Lung (tissue), 12 donors: Measurements from ENCODE around the gene MYDGF. TPM values are rescaled to one million over a fixed set of nuclear protein-coding genes. Genes with fewer than 3 reads are reported as not detected.

ENCODE experiments used
- ATAC-seq: fragments of 200-7000 bp; cut with Tn5 transposase; one replicate; pipeline ENCODE4 v1.9.1; 2020; ENCODE audit warnings: moderate number of reproducible peaks; ENCODE audit not compliant: insufficient read depth, low FRiP score
- DNase-seq, 3 donors: peaks; one replicate each; pipeline ENCODE4 v3.0.0-alpha.2; 2013 to 2017
- H3K27ac ChIP-seq, 2 donors: one replicate each; pipeline ENCODE4 v1.5.1; 2013; ENCODE audit warnings: mild to moderate bottlenecking in 2 of 2, moderate library complexity in 2 of 2, control low read depth in 1 of 2, inconsistent platforms in 1 of 2, low read depth in 1 of 2, low read length in 1 of 2
- H3K27me3 ChIP-seq, 3 donors: one replicate each; pipeline ENCODE4 v1.5.1; 2013; ENCODE audit warnings: low read length in 2 of 3; ENCODE audit not compliant: control insufficient read depth in 3 of 3, insufficient read depth in 3 of 3
- H3K36me3 ChIP-seq, 4 donors: one replicate each; pipeline ENCODE4 v1.5.1; 2013; ENCODE audit warnings: low read length in 4 of 4, mild to moderate bottlenecking in 1 of 4, moderate library complexity in 1 of 4; ENCODE audit not compliant: control insufficient read depth in 4 of 4, insufficient read depth in 4 of 4
- H3K4me1 ChIP-seq, 5 donors: one replicate each; pipeline ENCODE4 v1.5.1; 2013; ENCODE audit warnings: low read length in 5 of 5, mild to moderate bottlenecking in 2 of 5, moderate library complexity in 1 of 5; ENCODE audit not compliant: control insufficient read depth in 5 of 5, insufficient read depth in 5 of 5
- H3K4me3 ChIP-seq: one replicate; pipeline ENCODE4 v1.5.1; 2013; ENCODE audit warnings: mild to moderate bottlenecking, control low read depth, moderate library complexity
- H3K9ac ChIP-seq, 2 donors: one replicate each; pipeline ENCODE4 v1.5.1; 2013; ENCODE audit warnings: low read length in 2 of 2, control low read depth in 1 of 2; ENCODE audit not compliant: insufficient read depth in 1 of 2
- H3K9me3 ChIP-seq, 4 donors: one replicate each; pipeline ENCODE4 v1.5.1; 2013; ENCODE audit warnings: low read length in 3 of 4, mild to moderate bottlenecking in 1 of 4, moderate library complexity in 1 of 4; ENCODE audit not compliant: control insufficient read depth in 4 of 4, insufficient read depth in 3 of 4
- CTCF ChIP-seq: IDR thresholded peaks from 2 replicates; pipeline ENCODE4 v1.5.1; 2012; ENCODE audit warnings: mild to moderate bottlenecking; ENCODE audit errors: control extremely low read depth, extremely low read depth
- WGBS, 2 donors: extraction: QIAGEN DNeasy Blood & Tissue Kit; methylation state at CpG; one replicate each; pipeline ENCODE4 v1.1.7; 2013; 5-methylcytosine and 5-hydroxymethylcytosine counted together
- polyA plus RNA-seq, 2 donors: library from polyadenylated mRNA; stranded (reverse); fragments of 200-250 nt; gene quantifications; one replicate each; pipeline ENCODE4 v1.2.1, GENCODE V29; 2013
- total RNA-seq, 2 donors: library from RNA; depleted of rRNA in 1 of 2; stranded (reverse); fragments of >200 nt in 1 of 2; gene quantifications; one replicate each; pipeline ENCODE4 v1.2.1, GENCODE V29; 2014 to 2021
- donor health status: control.
- donor health status: control.
- donor health status: Bipolar disorder and iron deficiency.
- donor health status: healthy.
- donor health status: DM: yes; HTN: yes; CAD: no.

MYDGF gene
- total and polyA plus RNA-seq, 4 donors: 70.4 to 280 (median 142) TPM

GRCh38 chr19:4678881-4679790 lies 9.0 kb upstream of the MYDGF start:
- ATAC-seq: no peak
- Histone ChIP-seq H3K36me3 (peaks cover 0 to 62% (median 7%) of the 10 kb centered on the region in 4 donors), H3K4me1 (no peaks in the 10 kb centered on the region)

GRCh38 chr19:4676955-4677731 lies 7.0 kb upstream of the MYDGF start:
- no peaks in the 10 kb centered on the region for H3K4me1 ChIP-seq
- 71 to 72% methylated on average over 17 of the region's 17 CpGs for WGBS, 2 donors
- DNase-seq (no peak), ATAC-seq (peak; percentile 25)
- H3K9me3 ChIP-seq: no peaks in the 10 kb centered on the region
- H3K36me3 ChIP-seq: peaks cover 0 to 42% (median 3%) of the 10 kb centered on the region in 4 donors
- no peak overlapping the region for H3K9ac ChIP-seq
- TF ChIP-seq CTCF: no peak
- no peak overlapping the region for H3K27ac ChIP-seq
- H3K4me3 ChIP-seq: no peak overlapping the region
- no peaks in the 10 kb centered on the region for H3K27me3 ChIP-seq

More at GRCh38 chr19:4678881-4679790, 9.0 kb upstream of the MYDGF start:
- Histone ChIP-seq H3K9me3 (no peaks in the 10 kb centered on the region), H3K27ac (no peak overlapping the region), H3K27me3 (no peaks in the 10 kb centered on the region), H3K4me3 (no peak overlapping the region), H3K9ac (no peak overlapping the region)
- 82% methylated on average over 34 of the region's 34 CpGs for WGBS, 2 donors
- peak in 1 of 3 donors; percentile 44 for DNase-seq
- no peak for TF ChIP-seq CTCF

- TF ChIP-seq CTCF: no peak
- Histone ChIP-seq H3K27me3 (no peaks in the 10 kb centered on the region), H3K9me3 (no peaks in the 10 kb centered on the region), H3K9ac (no peak overlapping the region), H3K4me1 (no peaks in the 10 kb centered on the region), H3K27ac (no peak overlapping the region), H3K36me3 (peaks cover 0 to 34% (median under 1%) of the 10 kb centered on the region in 4 donors), H3K4me3 (no peak overlapping the region)
- no peak for DNase-seq
- ATAC-seq: no peak
- 95 to 96% methylated on average over 15 to 16 of the region's 16 CpGs for WGBS, 2 donors
Measured at GRCh38 chr19:4675346-4675745, 5.2 kb upstream of the MYDGF start.
